KMS-11 (cell line): ENCODE measurements around the gene GPATCH4.

Source experiments
- H2AFZ ChIP-seq: fragments of 200-600 bp; sonication (generic); 2 replicates; pipeline ENCODE4 v1.6.1; 2016; ENCODE audit warnings: antibody characterized with exemption, mixed run types, low read depth
- H3K27ac ChIP-seq: fragments of 200-600 bp; sonication (generic); 2 replicates; pipeline ENCODE4 v1.6.1; 2016; ENCODE audit warnings: mild to moderate bottlenecking, mixed run types
- H3K27me3 ChIP-seq: fragments of 200-600 bp; sonication (generic); 2 replicates; pipeline ENCODE4 v1.6.1; 2017; ENCODE audit warnings: mild to moderate bottlenecking, low read depth, mixed run types, moderate library complexity; ENCODE audit not compliant: insufficient read depth
- H3K36me3 ChIP-seq: fragments of 200-600 bp; sonication (generic); 2 replicates; pipeline ENCODE4 v1.6.1; 2017; ENCODE audit warnings: mild to moderate bottlenecking, mixed run types; ENCODE audit not compliant: insufficient read depth
- H3K4me1 ChIP-seq: fragments of 200-600 bp; sonication (generic); 2 replicates; pipeline ENCODE4 v1.6.1; 2016; ENCODE audit warnings: mild to moderate bottlenecking, low read depth, mixed run types; ENCODE audit not compliant: poor library complexity, severe bottlenecking
- H3K4me2 ChIP-seq: fragments of 200-600 bp; sonication (generic); 2 replicates; pipeline ENCODE4 v1.7.0; 2016; ENCODE audit warnings: mild to moderate bottlenecking, mixed run types
- H3K4me3 ChIP-seq: fragments of 200-600 bp; sonication (generic); IDR thresholded peaks from 2 replicates; pipeline ENCODE4 v1.6.1; 2017; ENCODE audit warnings: low read depth, low read length, mixed read lengths; ENCODE audit not compliant: insufficient read depth
- H3K79me2 ChIP-seq: fragments of 200-600 bp; sonication (generic); 2 replicates; pipeline ENCODE4 v1.6.1; 2016; ENCODE audit warnings: low read depth, mixed run types; ENCODE audit not compliant: insufficient read depth
- H3K9ac ChIP-seq: fragments of 200-600 bp; sonication (generic); 2 replicates; pipeline ENCODE4 v1.6.1; 2016; ENCODE audit warnings: mild to moderate bottlenecking, mixed run types
- H4K20me1 ChIP-seq: fragments of 200-600 bp; sonication (generic); 2 replicates; pipeline ENCODE4 v1.6.1; 2016; ENCODE audit warnings: mild to moderate bottlenecking, mixed run types; ENCODE audit not compliant: insufficient read depth
- TF ChIP-seq, protein P1 (sequence below): fragments of 200-600 bp; sonication (generic); conservative IDR thresholded peaks from 2 replicates; pipeline ENCODE4 v1.6.1; 2017; ENCODE audit warnings: low read depth, mild to moderate bottlenecking, antibody characterized with exemption, low read length, moderate library complexity, mixed read lengths

GPATCH4 gene

DNA sequence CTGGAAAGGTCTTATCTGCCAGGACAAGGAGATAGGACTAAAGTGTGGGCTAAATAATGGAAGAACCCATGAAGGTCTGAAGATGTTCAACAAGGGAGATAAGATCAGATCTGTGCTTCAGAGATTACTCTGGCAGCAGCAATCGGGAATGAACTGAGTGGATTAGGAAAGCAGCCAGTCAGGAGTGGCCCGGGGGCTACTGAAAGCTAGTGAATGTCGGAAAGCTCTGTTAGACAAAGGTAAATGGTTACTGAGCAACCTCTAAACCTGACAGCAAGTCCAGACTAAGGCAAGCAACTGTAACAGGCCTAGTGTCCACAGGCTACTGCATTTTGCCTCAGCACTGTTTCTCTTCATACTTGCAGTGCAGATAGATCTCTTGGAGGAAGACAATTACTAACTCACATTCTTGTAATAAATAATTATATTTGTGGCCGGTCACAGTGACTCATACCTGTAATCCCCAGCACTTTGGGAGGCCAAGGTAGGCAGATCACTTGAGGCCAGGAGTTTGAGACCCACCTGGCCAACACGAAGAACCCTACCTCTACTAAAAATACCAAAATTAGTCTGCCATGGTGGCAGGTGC, 41.4 kb downstream of the GPATCH4 start:
- Histone ChIP-seq H2AFZ (no peak overlapping the region), H3K4me1 (no peaks in the 10 kb centered on the region), H3K79me2 (no peaks in the 10 kb centered on the region), H3K27ac (no peak overlapping the region), H4K20me1 (no peaks in the 10 kb centered on the region), H3K4me2 (no peak overlapping the region), H3K9ac (no peak overlapping the region), H3K36me3 (no peaks in the 10 kb centered on the region), H3K27me3 (no peaks in the 10 kb centered on the region), H3K4me3 (no peak overlapping the region)
- TF ChIP-seq, protein P1, sequence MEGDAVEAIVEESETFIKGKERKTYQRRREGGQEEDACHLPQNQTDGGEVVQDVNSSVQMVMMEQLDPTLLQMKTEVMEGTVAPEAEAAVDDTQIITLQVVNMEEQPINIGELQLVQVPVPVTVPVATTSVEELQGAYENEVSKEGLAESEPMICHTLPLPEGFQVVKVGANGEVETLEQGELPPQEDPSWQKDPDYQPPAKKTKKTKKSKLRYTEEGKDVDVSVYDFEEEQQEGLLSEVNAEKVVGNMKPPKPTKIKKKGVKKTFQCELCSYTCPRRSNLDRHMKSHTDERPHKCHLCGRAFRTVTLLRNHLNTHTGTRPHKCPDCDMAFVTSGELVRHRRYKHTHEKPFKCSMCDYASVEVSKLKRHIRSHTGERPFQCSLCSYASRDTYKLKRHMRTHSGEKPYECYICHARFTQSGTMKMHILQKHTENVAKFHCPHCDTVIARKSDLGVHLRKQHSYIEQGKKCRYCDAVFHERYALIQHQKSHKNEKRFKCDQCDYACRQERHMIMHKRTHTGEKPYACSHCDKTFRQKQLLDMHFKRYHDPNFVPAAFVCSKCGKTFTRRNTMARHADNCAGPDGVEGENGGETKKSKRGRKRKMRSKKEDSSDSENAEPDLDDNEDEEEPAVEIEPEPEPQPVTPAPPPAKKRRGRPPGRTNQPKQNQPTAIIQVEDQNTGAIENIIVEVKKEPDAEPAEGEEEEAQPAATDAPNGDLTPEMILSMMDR: no peak

DNA sequence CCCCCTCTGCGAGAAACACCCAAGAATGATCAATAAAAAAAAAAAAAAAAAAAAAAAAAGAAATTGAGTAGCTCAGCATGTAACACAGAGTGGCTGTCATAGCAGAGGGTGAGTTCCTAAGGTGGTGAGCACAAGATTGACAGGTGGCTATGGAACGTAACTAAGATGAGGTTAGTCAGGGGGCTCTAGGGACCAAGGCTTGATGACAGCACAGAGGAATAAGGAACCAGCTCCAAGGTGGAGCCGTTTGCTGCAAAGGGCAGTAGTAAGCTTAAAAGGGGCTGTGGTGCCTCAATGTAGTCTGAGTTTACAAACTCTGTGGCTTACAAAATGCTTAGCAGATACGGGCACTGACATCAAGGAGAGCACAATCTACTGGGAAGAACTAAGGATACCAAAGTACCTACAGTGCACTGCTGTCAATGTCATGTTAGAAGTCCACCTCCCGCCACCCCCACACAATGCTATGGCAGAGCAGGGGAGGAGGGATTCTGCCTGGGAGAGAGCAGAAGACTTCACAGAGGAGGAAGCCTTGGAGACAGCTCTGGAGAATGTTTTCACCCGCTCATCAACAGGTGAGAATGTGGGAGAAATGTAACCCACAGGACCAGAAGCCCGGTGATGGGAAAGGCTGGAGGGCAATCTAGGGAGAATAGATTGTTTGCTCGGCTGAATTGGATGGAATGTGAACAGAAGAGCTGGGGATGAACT, 42.0 kb downstream of the GPATCH4 start:
- H3K4me3 ChIP-seq: no peak overlapping the region
- TF ChIP-seq, protein P1: no peak
- no peaks in the 10 kb centered on the region for H3K36me3 ChIP-seq
- H3K9ac ChIP-seq: no peak overlapping the region
- no peaks in the 10 kb centered on the region for H4K20me1 ChIP-seq
- no peaks in the 10 kb centered on the region for H3K27me3 ChIP-seq
- H3K79me2 ChIP-seq: no peaks in the 10 kb centered on the region
- no peak overlapping the region for H3K27ac ChIP-seq
- no peak overlapping the region for H3K4me2 ChIP-seq
- no peaks in the 10 kb centered on the region for H3K4me1 ChIP-seq
- no peak overlapping the region for H2AFZ ChIP-seq

DNA sequence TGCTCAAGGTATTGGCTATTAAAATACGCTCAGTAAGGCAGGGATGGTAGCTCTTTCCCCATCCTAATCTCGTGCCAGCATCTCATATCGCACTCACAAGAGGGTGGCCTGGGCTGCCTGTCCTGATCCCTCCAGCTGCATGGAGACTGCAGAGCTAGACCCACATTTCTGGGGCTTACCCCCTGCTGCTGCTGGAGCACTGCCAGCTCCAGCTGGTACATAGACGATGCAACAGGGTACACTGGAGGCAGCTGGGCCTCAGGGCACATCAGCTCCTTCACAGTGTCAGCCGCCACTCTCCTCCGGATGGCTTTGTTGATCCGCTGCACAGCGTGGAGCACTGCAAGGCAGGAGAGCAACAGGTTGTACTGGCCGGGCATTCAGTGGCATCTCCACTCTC, 44.9 kb downstream of the GPATCH4 start:
- TF ChIP-seq, protein P1: no peak
- Histone ChIP-seq H3K36me3 (no peaks in the 10 kb centered on the region), H3K4me1 (no peaks in the 10 kb centered on the region), H3K4me2 (no peak overlapping the region), H3K79me2 (no peaks in the 10 kb centered on the region), H3K27me3 (no peaks in the 10 kb centered on the region), H3K27ac (no peak overlapping the region), H3K9ac (no peak overlapping the region), H3K4me3 (no peak overlapping the region), H4K20me1 (no peaks in the 10 kb centered on the region), H2AFZ (no peak overlapping the region)

DNA sequence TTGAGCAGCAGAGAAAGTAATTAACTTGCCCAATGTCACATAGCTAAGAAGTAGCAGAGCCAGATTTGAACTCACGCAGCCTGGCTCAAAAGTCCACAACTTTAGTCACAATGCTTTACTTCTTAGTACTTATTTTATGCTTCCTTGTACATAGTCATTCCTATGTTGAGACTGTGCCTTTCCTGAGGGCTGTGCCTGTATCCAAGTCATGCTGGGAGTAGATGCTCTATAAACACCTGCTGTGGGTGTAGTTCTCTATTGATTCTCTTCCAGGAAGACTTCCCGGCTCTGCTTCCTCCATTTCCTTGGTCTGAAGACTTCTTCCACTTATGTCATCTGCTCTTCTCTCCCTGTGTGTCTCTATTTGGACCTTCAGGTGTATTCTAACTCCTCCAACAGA, 45.6 kb downstream of the GPATCH4 start:
- Histone ChIP-seq H3K36me3 (no peaks in the 10 kb centered on the region), H3K4me2 (no peak overlapping the region), H3K27me3 (no peaks in the 10 kb centered on the region), H2AFZ (no peak overlapping the region), H3K27ac (no peak overlapping the region), H3K4me1 (no peaks in the 10 kb centered on the region), H3K79me2 (no peaks in the 10 kb centered on the region), H4K20me1 (no peaks in the 10 kb centered on the region), H3K4me3 (no peak overlapping the region), H3K9ac (no peak overlapping the region)
- TF ChIP-seq, protein P1: no peak
